Body of pancreas (tissue), 4 donors: Measurements from ENCODE around the gene OSMR. TPM values are rescaled to one million over a fixed set of nuclear protein-coding genes. Genes with fewer than 3 reads are reported as not detected.

Experiments
- ATAC-seq: fragments of 150-250 bp; one replicate; pipeline ENCODE4 v1.9.1; 2016
- DNase-seq, 4 donors: peaks; one replicate each; pipeline ENCODE4 v3.0.0-alpha.2; 2019
- H3K27ac ChIP-seq, 4 donors: fragments of 200-600 bp; sonication (generic); 1 replicate in 3 of 4; 2 replicates in 1 of 4; pipeline versions ENCODE4 v1.5.1 to v1.6.1; 2016 to 2019; ENCODE audit warnings: mild to moderate bottlenecking in 1 of 4, mixed read lengths in 1 of 4, moderate library complexity in 1 of 4
- H3K27me3 ChIP-seq, 2 donors: fragments of 200-600 bp; sonication (generic); one replicate each; pipeline ENCODE4 v1.6.0; 2016; ENCODE audit warnings: mild to moderate bottlenecking in 1 of 2
- H3K36me3 ChIP-seq, 2 donors: fragments of 200-600 bp; sonication (generic); replicated peaks in 1 of 2; 2 replicates each; pipeline ENCODE4 v1.5.1; 2016; ENCODE audit warnings: low read depth in 2 of 2; ENCODE audit not compliant: insufficient read depth in 1 of 2
- H3K4me1 ChIP-seq: fragments of 200-600 bp; sonication (generic); one replicate; pipeline ENCODE4 v1.6.0; 2016
- H3K4me3 ChIP-seq, 2 donors: fragments of 200-600 bp; sonication (generic); 1 replicate in 1 of 2; 2 replicates in 1 of 2; pipeline ENCODE4 v1.5.1; 2016 to 2019
- H3K9me3 ChIP-seq, 3 donors: fragments of 200-600 bp; sonication (generic); 1 replicate in 2 of 3; 2 replicates in 1 of 3; pipeline ENCODE4 v1.5.1; 2016
- CTCF ChIP-seq, 7 experiments: fragments of 450-650 bp in 4 of 7; fragments of 200-600 bp in 3 of 7; sonication (generic) in 3 of 7; IDR thresholded peaks; one replicate each; pipeline ENCODE4 v1.5.1; 2016 to 2019; ENCODE audit warnings: antibody characterized with exemption in 7 of 7
- POLR2A ChIP-seq, 3 donors: fragments of 450-650 bp; IDR thresholded peaks; one replicate each; pipeline ENCODE4 v1.6.1; 2016; ENCODE audit warnings: antibody characterized with exemption in 3 of 3, mild to moderate bottlenecking in 2 of 3
- WGBS, 2 donors: methylation state at CpG; one replicate each; pipeline ENCODE4 v1.1.5; 2017; 5-methylcytosine and 5-hydroxymethylcytosine counted together
- intact Hi-C: fragments of 100-400 bp; cut with DNase I; formaldehyde crosslinking; loops from one replicate; pipeline ENCODE4 v1.15.1; 2023
- total RNA-seq, 2 donors: library from RNA; depleted of rRNA; stranded (reverse); fragments of >200 nt; gene quantifications; one replicate each; pipeline ENCODE4 v1.1.0, GENCODE V29; 2016

OSMR gene
- total RNA-seq, 2 donors from 2014 or later, result 11.7 to 22.4 TPM

- Histone ChIP-seq H3K4me3 (no peak overlapping the region), H3K36me3 (no peaks in the 10 kb centered on the region), H3K4me1 (no peaks in the 10 kb centered on the region), H3K9me3 (no peaks in the 10 kb centered on the region), H3K27me3 (no peaks in the 10 kb centered on the region), H3K27ac (no peak overlapping the region)
- intact Hi-C loops, result loop anchor here (10.0 kb wide), 2 partner anchors 116 to 356 kb away; no protein-coding TSS in a partner anchor
- no peak for TF ChIP-seq POLR2A (IDR thresholded peaks at IDR 0.05)
- DNase-seq, result no peak
- no peak for ATAC-seq
- 48 to 61% methylated on average over 3 of the region's 3 CpGs for WGBS, 2 donors
These were observed 45.3 kb upstream of the OSMR start for GRCh38 chr5:38800515-38800914.

GRCh38 chr5:38802125-38802524 lies 43.7 kb upstream of the OSMR start:
- ATAC-seq, result no peak
- Histone ChIP-seq H3K27me3 (no peaks in the 10 kb centered on the region), H3K27ac (no peak overlapping the region), H3K9me3 (no peaks in the 10 kb centered on the region), H3K4me1 (no peaks in the 10 kb centered on the region), H3K4me3 (no peak overlapping the region), H3K36me3 (no peaks in the 10 kb centered on the region)
- WGBS, 2 donors, result 82 to 85% methylated on average over 4 of the region's 4 CpGs
- DNase-seq, result no peak
- TF ChIP-seq CTCF (IDR thresholded peaks at IDR 0.05) (no peak), POLR2A (IDR thresholded peaks at IDR 0.05) (no peak)
- intact Hi-C loops, result loop anchor here (10.0 kb wide), 2 partner anchors 117 to 357 kb away; no protein-coding TSS in a partner anchor

- no peak for TF ChIP-seq CTCF (IDR thresholded peaks at IDR 0.05)
- TF ChIP-seq POLR2A (IDR thresholded peaks at IDR 0.05), result no peak
These were observed 42.6 kb upstream of the OSMR start for GRCh38 chr5:38803246-38803645.

GRCh38 chr5:38806775-38807258 lies 39.0 kb upstream of the OSMR start:
- Histone ChIP-seq H3K27me3 (no peaks in the 10 kb centered on the region), H3K4me1 (peaks cover 8% of the 10 kb centered on the region), H3K9me3 (no peaks in the 10 kb centered on the region), H3K27ac (no peak overlapping the region), H3K4me3 (no peak overlapping the region), H3K36me3 (no peaks in the 10 kb centered on the region)
- 33 to 43% methylated on average over 4 of the region's 4 CpGs for WGBS, 2 donors
- intact Hi-C loops, result loop anchor here (5.0 to 10.0 kb wide), 3 partner anchors 122 to 385 kb away; no protein-coding TSS in a partner anchor
- no peak for ATAC-seq
- peak in 1 of 4 donors; percentile 10 for DNase-seq
- no peak for TF ChIP-seq POLR2A (IDR thresholded peaks at IDR 0.05)

More at GRCh38 chr5:38803246-38803645, 42.6 kb upstream of the OSMR start:
- Histone ChIP-seq H3K27me3 (no peaks in the 10 kb centered on the region), H3K4me3 (no peak overlapping the region), H3K9me3 (no peaks in the 10 kb centered on the region), H3K4me1 (no peaks in the 10 kb centered on the region), H3K27ac (no peak overlapping the region), H3K36me3 (no peaks in the 10 kb centered on the region)
- ATAC-seq, result no peak
- 58 to 71% methylated on average over 6 of the region's 6 CpGs for WGBS, 2 donors
- no peak for DNase-seq
- intact Hi-C loops, result loop anchor here (10.0 kb wide), 2 partner anchors 118 to 358 kb away; no protein-coding TSS in a partner anchor

GRCh38 chr5:38807570-38808483 lies 38.0 kb upstream of the OSMR start:
- intact Hi-C loops, result loop anchor here (5.0 to 10.0 kb wide), 3 partner anchors 123 to 386 kb away; no protein-coding TSS in a partner anchor
- no peak for DNase-seq
- Histone ChIP-seq H3K27me3 (no peaks in the 10 kb centered on the region), H3K4me3 (no peak overlapping the region), H3K9me3 (no peaks in the 10 kb centered on the region), H3K27ac (no peak overlapping the region), H3K36me3 (no peaks in the 10 kb centered on the region), H3K4me1 (peaks cover 8% of the 10 kb centered on the region)
- no peak for ATAC-seq
- TF ChIP-seq POLR2A (IDR thresholded peaks at IDR 0.05), result no peak
- TF ChIP-seq CTCF (IDR thresholded peaks at IDR 0.05), result no peak
- WGBS, 2 donors, result 55 to 61% methylated on average over 8 of the region's 8 CpGs
